ENCODE measurements around the gene BTBD3.

The BTBD3 gene

DNA sequence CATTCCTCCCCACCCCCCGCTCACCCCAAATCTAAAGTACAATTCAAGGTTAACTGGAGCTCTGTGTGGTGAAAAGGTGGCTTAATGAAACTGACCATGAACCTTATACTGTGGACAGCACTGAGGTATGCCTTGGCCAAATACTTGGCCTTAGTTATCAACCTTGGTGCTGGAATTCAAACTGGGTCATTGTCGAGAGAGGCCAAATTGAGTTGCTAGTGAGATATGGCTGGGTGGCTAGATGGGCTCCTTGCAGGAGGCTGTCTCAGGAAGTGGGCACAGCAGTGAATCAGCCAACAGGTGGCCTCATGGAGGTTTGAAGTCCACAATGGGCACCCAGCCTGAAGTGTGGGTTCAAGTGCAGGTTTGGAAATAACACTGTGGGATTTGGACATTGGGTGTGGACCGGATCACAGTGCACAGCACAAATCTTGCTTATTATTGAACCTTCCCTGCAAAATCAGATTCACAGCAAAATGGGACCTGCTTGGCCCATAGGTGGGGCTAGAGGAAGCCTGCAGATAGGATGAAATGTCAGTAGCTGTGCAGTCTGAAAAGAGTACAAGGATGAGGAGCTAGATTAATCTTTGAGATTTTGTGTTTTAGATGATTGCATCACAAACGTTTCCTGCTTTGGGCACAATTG lies 5.6 kb upstream of the BTBD3 start:
- in situ Hi-C loops (cut with HindIII; ENCODE audit: low pct_ligation_motif_present, low pct_unique_long_range_greater_than_20kb, low sequenced_read_pairs): no loop called here
- DNase-seq: peak; percentile 14

DNA sequence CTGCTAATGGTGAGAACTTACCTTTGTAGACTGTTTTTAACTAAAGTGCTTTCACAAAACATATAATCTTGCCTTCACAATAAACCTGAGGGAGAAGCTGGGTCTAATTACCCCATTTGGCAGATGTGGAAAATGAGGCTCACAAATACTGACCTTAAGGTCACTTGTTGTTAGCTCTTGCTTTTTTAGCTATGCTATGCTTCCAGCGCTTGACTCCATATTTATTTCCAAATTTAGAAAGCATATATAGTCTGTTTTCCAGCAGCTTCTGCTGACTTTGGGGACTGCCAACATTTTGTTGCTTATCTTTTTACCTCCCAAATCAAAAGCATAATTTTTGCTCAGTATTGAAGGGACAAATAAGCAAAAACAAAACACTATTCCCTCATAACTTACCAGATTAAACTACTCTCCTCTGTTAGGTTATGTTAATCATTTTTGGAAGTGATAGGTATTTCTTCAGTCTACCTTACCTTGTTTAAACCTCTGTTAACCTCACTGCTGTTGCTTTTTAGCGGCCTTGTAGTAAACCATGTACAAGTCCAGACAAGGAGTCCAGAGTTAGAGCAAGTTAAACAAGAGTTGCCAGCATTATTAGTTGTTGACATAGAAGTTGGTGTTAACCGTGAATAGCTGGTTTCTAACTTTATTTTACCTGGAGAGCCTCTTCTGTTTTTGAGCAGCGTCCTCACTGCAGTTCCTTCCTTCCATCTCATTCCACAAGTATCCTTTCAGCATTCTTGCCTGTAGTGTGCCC lies 4.9 kb upstream of the BTBD3 start:
- DNase-seq: no peak
- in situ Hi-C loops (cut with HindIII; ENCODE audit: low pct_ligation_motif_present, low pct_unique_long_range_greater_than_20kb, low sequenced_read_pairs): no loop called here

DNA sequence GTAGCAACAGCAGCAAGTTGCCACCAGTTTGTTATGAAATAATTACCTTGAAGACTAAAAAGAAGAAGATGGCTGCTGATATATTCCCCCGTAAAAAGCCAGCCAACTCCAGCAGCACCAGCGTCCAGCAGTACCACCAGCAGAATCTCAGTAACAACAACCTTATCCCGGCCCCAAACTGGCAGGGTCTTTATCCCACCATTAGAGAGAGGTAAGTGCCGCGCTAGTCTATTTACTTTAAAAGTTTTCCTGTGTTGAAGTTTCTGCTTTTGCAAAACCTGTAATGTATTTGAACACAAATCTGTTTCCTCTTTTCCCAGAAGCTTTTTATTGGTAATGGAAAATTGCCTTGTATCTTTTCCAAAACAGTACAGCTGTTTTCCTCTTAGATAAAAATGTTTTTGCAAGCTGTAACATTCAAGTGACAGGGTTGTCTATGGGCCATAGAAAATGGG lies 725 bp downstream of the BTBD3 start:
- in situ Hi-C loops (cut with HindIII; ENCODE audit: low pct_ligation_motif_present, low pct_unique_long_range_greater_than_20kb, low sequenced_read_pairs): no loop called here
- DNase-seq: no peak

DNA sequence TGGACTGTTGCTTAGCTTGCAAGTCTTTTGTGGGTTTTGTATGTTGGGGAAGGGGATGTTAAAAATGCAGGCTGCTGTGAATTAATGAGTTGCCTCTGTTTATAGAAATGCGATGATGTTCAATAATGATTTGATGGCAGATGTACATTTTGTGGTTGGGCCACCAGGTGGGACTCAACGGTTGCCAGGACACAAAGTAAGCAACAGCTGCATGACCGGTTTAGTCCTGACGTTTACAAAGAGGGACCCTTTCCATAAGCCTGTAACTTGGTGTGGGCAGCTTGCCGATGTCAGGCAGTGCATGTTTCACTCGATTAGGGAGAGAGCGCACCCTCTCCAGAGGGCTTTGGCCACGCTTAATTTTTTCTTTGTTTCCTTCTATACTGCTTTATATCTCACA lies 1.3 kb downstream of the BTBD3 start:
- in situ Hi-C loops (cut with HindIII; ENCODE audit: low pct_ligation_motif_present, low pct_unique_long_range_greater_than_20kb, low sequenced_read_pairs): no loop called here
- DNase-seq: no peak

DNA sequence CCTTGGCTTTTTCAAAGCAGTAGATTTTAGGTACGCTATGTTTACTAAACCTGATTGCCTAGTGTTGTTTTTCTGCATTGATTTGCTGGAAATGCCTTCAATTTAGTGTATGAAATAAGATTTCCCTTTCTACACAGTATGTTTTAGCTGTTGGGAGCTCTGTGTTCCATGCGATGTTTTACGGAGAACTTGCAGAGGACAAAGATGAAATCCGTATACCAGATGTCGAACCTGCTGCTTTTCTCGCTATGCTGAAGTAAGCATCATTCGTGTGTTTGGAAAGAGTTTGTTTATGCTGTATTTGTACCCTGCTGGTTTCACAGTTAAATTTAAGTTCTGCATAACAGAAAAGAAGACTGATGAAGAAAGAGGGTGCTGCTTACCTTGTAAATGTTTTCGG lies 1.9 kb downstream of the BTBD3 start:
- no peak for DNase-seq

DNA sequence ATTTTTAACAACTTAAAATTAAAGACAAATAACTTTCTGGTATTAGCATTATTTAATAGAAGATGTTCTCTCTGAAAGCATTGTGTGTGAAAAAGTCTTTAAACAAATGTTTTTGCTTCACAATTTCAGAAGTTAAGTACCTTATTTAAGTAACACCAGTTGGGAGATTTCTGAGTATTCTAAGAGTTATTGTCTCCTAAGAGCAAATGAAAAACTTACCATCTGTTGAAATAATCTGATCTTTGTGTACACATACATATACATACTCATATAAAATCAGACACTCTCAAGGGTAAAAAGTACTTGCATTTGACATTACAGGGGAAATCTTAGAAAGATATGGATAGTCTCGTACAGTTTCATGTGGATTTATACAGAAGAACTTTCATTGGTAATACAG lies 2.4 kb downstream of the BTBD3 start:
- no peak for DNase-seq
- in situ Hi-C loops (cut with HindIII; ENCODE audit: low pct_ligation_motif_present, low pct_unique_long_range_greater_than_20kb, low sequenced_read_pairs): no loop called here

More for the DNA sequence above, 1.9 kb downstream of the BTBD3 start:
- in situ Hi-C loops (cut with HindIII; ENCODE audit: low pct_ligation_motif_present, low pct_unique_long_range_greater_than_20kb, low sequenced_read_pairs): no loop called here

DNA sequence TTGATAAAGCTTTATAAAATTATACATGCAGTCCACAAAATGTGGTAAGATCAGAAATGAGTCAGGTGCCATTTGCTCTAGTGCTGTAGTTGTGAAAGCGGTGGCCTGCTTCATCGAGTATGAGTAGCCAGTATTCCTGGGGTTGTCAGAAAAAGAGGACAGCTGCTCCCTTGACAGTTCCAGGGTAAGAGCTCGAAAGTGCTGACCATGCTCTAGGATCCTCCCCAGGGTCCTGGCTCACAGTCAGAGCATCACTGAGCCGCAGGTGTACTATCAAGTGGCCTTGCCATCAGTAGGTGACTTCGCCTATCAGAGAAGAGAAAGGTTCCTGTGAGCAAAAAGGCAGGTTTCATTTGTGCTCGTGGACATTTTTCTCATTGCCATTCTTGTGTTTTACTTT lies 3.6 kb downstream of the BTBD3 start:
- in situ Hi-C loops (cut with HindIII; ENCODE audit: low pct_ligation_motif_present, low pct_unique_long_range_greater_than_20kb, low sequenced_read_pairs): no loop called here
- no peak for DNase-seq

DNA sequence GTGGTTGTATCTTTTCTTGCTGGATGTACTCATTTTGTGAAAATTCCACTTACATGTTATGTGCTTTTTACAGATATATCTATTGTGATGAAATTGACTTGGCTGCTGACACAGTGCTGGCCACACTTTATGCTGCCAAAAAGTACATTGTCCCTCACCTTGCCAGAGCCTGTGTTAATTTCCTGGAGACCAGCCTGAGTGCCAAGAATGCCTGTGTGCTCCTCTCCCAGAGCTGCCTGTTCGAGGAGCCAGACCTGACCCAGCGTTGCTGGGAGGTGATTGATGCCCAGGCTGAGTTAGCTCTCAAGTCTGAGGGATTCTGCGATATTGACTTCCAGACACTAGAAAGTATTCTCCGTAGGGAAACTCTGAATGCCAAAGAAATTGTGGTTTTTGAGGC lies 4.9 kb downstream of the BTBD3 start:
- no peak for DNase-seq
- in situ Hi-C loops (cut with HindIII; ENCODE audit: low pct_ligation_motif_present, low pct_unique_long_range_greater_than_20kb, low sequenced_read_pairs): no loop called here

DNA sequence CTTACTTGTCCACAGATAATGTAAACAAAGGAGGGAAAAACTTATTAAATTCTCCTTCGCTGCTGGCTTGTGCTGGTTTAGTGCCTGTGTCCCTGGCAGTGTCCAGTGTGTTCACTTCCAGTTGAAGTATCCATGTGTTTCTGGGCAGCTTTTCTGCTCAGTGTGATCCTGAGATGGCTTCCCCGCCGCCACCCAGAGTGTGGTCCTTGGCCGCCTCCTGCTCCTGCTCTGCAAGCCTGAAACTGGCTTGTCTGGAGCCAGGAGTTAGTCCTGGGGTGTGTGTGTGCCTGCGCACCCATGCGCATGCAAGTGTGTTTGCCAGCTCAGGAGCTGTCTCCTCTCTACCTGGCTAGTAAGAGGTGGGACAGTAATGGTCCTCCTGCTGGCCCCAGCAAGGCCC lies 7.2 kb downstream of the BTBD3 start:
- in situ Hi-C loops (cut with HindIII; ENCODE audit: low pct_ligation_motif_present, low pct_unique_long_range_greater_than_20kb, low sequenced_read_pairs): no loop called here

DNA sequence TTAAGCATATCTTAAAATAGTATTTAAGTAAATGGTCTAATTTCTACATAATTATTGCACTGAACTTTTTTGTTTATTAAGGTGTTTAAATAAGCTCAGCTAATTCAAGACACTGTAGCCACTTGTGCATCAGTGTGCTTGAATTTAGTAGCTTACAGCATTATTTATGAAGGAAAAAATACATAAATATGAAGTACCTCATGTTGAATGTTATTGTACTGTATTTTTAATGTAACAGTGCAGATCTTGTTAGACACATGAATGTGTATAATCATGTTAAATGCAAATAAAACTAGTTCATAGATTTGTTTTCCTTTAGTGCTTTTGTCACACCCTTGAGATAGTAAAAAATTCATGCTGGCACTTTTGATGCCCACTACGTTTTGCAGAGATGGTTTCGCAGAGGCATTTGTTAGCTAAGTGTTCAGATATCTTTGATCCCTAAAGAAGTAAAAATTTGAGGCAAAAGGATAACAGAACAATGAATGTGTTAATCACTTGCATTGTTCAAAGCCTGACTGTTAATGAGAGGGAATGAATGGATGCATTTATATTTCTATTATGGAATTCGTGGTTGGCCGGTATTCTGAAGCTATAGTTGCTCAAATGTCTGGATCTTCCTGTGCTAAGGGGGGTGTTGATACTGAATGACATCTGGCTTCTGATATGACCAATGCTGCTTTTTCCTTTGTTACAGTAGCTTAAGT lies 8.8 kb downstream of the BTBD3 start:
- in situ Hi-C loops (cut with HindIII; ENCODE audit: low pct_ligation_motif_present, low pct_unique_long_range_greater_than_20kb, low sequenced_read_pairs): no loop called here
- DNase-seq: no peak

More for the DNA sequence above, 7.2 kb downstream of the BTBD3 start:
- no peak for DNase-seq

DNA sequence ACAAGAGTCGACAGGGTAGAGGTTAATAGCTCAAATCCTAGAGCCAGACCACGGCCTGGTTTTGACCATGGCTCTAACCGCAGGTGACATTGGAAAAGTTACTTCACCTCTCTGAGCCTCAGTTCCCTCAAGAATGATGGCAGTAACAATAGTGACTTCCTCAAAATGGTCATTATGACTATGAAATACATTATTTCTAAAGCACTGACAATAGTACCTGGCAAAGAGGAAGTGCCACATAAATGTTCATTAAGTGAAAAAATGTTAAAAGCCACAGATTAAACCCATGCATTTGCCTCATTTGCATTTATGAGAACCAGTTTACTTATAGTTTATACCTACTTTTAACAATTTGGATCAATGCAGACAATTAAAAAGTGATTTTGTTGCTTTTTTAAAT lies 12.3 kb downstream of the BTBD3 start:
- in situ Hi-C loops (cut with HindIII; ENCODE audit: low pct_ligation_motif_present, low pct_unique_long_range_greater_than_20kb, low sequenced_read_pairs): no loop called here
- no peak for DNase-seq

DNA sequence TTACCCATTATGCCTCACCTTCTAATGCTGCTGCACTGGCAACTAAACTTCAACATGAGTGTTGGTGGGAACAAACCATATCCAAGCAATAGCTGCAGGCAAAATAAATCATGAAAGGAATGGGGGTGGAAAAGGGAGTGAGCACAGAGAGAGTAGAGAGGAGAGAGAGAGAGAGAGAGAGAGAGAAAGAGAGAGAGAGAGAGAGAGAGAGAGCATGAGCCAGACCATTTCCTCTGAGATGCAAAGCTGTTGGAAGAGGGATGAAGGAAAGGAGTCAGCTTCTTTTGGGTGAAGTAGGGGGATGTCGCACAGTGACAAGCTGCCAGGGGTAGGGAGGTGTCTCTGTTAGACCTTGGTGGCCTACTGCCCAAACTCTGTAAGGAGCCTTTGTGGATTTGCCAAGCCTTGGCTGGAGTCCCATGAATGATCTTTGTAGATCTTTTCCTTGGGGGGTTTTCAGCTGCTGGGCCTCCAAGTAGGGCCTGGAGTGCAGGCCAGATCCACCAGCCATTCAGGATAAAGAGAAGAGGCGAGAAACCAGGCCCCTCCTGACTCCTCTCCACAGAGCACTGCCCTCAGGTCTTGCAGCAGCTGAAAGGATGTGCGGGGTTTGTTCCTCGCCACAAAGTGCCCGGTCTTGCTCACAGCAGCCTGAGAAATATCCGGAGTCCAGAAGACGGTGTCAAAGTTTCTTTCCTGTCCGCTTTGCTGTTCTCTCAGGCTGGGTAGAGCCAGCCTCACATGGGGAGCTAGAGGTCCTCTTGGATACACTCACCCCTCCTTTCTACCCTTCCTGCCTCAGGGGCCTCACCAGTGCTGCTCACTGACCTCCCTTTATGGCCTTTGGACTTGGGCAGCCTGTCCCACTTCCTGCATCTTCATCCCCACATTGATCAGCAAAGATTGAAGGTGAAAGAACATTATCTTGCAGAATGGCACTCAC lies 17.8 kb downstream of the BTBD3 start:
- no peak for DNase-seq
- in situ Hi-C loops (cut with HindIII; ENCODE audit: low pct_ligation_motif_present, low pct_unique_long_range_greater_than_20kb, low sequenced_read_pairs): no loop called here

DNA sequence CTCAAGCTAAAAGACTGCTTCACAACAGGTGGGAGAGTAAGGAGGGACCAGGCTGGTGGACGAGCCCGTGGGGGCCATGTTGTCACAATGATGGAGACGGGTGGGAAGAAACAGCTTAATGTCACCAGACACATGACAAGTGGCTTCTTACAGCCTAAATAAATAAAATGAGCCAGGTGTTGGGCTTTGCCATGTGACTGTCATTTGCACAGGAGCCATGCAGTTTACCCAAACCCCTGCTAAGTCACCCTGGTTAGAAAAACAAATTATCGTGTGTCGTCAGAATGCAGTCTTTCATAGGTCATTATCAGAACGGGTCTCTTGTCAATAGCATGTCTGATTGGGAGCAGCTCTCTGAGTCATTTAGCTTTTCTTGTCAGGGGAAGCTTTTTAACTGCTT lies 18.5 kb downstream of the BTBD3 start:
- in situ Hi-C loops (cut with HindIII; ENCODE audit: low pct_ligation_motif_present, low pct_unique_long_range_greater_than_20kb, low sequenced_read_pairs): no loop called here
- DNase-seq: no peak

DNA sequence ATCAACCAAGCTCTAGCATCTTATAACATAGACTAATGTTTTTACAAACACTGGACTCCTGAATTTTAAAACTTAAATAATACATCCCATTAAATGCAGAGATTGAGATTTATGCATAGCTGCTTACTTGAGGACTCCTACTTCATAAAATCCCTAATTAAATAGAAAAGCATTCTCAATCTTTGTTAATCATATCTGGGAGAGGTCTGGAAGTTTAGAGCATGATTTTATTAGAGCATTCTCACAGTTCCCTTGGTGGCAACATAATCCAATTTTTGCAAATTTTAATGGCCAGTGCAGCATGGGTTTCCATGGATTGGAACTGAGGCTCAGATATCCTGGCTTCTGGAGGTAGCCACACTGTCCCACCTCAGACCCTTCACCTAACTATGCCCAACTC lies 19.5 kb downstream of the BTBD3 start:
- no peak for DNase-seq
- in situ Hi-C loops (cut with HindIII; ENCODE audit: low pct_ligation_motif_present, low pct_unique_long_range_greater_than_20kb, low sequenced_read_pairs): no loop called here

DNA sequence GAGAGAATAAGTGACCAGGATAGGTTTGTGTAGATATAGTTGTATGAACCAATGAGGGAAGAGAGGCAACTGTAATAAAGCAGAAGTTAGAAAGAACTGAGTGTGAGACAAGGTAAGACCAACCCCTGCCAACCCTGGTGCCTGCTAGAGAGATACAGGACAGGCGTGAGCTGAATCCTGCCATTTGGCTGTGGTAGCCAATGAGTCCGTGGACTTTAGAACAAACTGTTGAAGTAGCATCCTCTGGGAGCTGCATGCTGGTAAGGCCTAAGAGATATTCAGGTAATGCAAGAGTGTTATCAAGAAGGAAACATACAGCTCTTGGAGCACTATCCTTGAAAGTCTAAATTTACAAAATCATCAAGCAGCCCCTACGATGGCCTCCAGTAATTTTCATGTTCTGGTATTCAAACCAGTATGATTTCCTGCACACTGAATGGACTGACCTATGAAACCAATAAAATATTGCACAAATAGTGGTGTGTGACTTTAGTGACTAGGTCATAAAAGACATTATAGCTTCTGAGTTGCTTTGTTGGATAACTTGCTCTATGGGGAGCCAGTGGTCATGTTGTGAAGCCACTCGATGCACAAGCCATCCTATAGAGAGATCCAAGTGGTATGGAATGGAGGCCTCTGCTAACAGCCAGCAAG lies 24.0 kb downstream of the BTBD3 start:
- in situ Hi-C loops (cut with HindIII; ENCODE audit: low pct_ligation_motif_present, low pct_unique_long_range_greater_than_20kb, low sequenced_read_pairs): no loop called here
- no peak for DNase-seq

DNA sequence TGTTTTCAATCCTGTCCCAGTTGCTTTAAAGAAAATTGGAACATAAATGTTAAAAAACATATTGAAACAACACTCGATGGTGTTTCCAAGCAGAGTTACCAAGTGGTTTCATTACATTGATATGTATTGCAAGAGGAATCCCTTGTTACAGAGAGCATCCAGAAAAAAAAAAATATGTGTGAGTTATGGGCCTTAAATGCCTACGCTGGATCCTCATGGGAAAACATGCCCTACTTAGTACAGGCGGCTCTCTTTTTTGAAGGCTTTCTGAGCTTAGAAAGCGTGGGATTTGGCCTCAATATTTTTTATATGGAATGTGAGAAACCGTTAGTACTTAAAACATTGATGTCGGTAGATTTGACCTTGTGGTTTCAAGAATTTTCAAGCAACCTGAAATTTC lies 26.1 kb downstream of the BTBD3 start:
- in situ Hi-C loops (cut with HindIII; ENCODE audit: low pct_ligation_motif_present, low pct_unique_long_range_greater_than_20kb, low sequenced_read_pairs): no loop called here
- no peak for DNase-seq

DNA sequence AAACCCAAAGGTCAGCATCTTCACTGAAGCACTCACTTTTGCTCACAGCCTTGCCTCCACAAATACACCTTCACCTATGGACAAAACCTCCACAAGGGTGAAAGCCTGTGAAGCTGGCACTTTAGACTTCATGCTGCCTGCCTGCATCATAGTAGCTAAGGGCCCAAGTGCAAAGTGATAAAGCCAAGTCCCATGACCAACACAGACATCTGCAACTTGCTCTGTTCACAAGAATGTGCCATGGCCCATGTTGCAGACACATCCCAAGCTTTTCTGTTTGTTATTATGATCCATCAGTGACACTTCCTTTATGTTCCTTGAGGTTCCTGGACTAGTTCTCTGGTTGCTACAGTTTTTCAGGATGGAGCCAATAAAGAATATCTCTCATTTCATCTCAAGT lies 31.1 kb downstream of the BTBD3 start:
- DNase-seq: no peak

DNA sequence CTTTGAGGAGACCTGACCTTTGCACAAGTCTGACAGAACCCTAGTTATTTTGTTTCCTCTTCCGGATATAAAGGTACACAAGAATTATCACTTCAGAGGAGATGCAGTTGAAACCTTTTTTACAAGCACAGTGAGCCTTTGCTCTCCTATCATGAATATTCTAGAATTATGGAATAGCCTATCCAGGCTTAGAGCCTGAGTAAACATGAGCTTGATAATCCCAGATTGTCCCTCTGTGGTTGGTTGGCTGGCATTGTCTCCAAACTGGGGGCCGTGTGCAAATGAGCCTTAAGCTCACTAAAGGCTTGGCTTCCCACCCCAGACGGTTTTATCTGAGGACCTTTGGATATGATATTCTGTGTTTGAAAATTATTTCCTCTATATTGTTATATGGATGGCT lies 32.0 kb downstream of the BTBD3 start:
- in situ Hi-C loops (cut with HindIII; ENCODE audit: low pct_ligation_motif_present, low pct_unique_long_range_greater_than_20kb, low sequenced_read_pairs): no loop called here
- DNase-seq: no peak

More for the DNA sequence above, 31.1 kb downstream of the BTBD3 start:
- in situ Hi-C loops (cut with HindIII; ENCODE audit: low pct_ligation_motif_present, low pct_unique_long_range_greater_than_20kb, low sequenced_read_pairs): no loop called here

All from ACHN (cell line).